Measurements from ENCODE around the gene EIF4E3.

Gene EIF4E3

DNA sequence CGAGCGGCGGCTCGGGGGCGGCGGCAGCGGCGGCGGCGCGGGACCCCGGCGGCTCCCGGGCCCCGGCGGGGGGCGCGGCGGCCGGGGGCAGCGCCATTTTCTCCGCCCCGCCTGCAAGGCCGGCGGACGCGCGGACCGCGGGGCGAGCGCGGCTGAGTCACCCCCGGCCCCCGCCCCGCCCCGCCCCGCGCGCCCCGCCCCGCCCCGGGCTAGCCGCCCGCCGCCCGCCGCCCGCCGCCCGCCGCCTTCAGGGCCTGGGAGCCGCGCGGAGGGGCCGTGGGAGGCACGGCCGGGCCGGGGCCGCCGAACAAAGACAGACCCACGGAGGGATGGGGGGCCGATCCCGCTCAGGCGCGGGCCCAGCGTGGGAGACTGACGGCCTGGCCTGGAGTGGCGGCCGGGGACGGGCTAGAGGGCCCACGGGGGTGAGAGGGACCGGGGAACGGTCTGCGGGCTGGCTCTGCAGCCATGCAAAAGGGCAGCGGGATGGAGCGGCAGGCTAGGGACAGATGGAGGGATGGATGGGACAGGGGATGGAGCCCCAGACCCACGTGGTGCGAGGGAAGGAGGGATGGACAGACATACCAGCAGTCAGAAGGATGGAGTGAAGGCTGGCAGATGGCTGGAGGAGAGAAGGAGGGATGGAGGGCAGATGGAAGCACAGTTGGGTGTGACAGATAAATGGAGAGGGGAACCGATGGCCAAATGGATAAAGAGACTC, at the start of gene EIF4E3:
Gene EIF4E3 (minus strand): TSS at position 132 of the 721 bp plus-strand sequence. CDS start 35 bp downstream, at position 97.
- no peak for DNase-seq (ENCODE audit: low read depth in 2 of 2)

- DNase-seq (ENCODE audit: low read depth in 2 of 2): no peak
Measured at GRCh38 chr3:71771884-71772283, 46.7 kb upstream of the EIF4E3 start.

DNA sequence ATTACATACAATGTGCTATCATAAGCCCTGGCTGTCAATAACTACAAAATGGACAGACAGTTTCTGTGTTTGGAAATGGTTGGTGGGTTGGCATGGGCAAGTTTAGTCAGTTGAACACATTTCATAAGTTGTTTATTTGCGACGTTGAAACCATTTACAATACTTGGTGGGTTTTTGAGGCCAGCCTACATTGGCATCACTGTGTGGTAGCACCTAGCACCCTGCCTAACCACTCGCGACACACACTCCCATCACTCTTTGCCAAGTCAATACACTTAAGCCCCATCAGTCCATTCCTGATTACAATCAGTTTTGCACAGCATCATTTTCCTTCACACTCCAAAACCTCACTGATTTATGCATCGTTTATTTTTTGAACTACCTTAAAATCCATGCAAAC, 45.9 kb upstream of the EIF4E3 start:
- DNase-seq (ENCODE audit: low read depth in 2 of 2): no peak

- DNase-seq (ENCODE audit: low read depth in 2 of 2): no peak
Measured at GRCh38 chr3:71763426-71763825, 38.2 kb upstream of the EIF4E3 start.

DNA sequence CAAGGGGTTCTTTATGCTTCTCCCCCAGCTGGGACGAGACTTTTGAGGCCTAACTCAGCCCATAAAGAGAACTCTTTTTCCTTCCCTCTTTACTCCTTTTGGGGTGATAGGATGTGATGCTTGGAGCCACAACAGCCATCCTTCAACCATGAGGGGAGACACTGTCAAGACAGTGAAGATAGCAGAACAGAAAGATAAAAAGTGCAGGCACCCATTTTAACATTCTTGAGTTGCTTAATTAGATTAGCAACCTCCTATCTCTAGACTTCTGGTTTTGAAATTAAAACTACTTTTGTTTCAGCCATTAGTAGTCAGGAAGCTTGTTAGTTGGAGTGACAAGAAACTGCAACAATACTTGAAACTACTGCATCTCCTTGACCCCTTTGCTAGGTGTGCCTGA, 34.9 kb upstream of the EIF4E3 start:
- no peak for DNase-seq (ENCODE audit: low read depth in 2 of 2)

DNA sequence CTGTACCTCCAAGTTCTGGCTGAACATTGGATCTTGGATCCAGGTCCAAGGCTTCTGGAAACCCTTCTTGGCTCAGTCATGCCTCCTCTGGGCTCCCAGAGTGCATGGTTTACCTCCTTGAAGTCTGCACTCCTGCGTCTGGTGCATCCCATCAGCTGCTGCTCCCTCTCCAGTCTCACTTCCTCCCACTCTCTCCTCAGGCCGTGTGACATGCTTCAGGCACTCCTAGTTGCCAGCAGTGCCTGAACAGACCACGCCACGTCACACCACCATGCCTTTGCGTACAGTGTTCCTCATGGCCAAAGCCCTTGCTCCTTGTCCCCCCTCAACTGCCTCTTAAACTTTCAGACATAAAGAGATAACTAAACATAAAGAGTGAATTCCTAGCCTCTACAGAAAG, 34.2 kb upstream of the EIF4E3 start:
- DNase-seq (ENCODE audit: low read depth in 2 of 2): no peak

DNA sequence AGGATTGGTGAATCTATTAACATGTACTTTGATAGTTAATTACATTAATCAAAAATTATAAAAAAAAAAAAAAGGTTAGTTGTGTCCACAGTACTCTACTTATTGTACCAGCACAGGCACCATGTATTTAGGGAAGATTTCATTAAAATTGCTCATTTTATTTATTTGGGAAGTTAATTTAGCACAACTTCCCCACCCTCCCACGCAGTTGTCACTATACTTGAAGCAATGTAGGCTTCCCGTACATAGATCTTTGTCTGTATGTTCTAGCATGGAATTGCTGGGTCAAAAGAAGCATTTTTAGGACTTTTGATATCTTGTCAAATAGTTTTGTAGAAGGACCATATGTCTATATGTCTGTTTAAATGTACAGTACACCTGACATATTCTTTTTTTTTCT, 32.9 kb upstream of the EIF4E3 start:
- no peak for DNase-seq (ENCODE audit: low read depth in 2 of 2)

DNA sequence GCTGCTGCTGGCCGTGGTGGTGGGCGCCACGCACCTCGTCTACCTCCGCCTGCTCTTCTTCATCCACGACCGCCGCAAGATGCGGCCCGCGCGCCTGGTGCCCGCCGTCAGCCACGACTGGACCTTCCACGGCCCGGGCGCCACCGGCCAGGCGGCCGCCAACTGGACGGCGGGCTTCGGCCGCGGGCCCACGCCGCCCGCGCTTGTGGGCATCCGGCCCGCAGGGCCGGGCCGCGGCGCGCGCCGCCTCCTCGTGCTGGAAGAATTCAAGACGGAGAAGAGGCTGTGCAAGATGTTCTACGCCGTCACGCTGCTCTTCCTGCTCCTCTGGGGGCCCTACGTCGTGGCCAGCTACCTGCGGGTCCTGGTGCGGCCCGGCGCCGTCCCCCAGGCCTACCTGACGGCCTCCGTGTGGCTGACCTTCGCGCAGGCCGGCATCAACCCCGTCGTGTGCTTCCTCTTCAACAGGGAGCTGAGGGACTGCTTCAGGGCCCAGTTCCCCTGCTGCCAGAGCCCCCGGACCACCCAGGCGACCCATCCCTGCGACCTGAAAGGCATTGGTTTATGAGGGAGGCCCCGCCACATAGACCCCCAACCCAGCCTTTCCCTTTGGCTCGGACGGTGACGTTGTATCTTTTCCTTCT, 29.5 kb upstream of the EIF4E3 start:
- DNase-seq (ENCODE audit: low read depth in 2 of 2): no peak

DNA sequence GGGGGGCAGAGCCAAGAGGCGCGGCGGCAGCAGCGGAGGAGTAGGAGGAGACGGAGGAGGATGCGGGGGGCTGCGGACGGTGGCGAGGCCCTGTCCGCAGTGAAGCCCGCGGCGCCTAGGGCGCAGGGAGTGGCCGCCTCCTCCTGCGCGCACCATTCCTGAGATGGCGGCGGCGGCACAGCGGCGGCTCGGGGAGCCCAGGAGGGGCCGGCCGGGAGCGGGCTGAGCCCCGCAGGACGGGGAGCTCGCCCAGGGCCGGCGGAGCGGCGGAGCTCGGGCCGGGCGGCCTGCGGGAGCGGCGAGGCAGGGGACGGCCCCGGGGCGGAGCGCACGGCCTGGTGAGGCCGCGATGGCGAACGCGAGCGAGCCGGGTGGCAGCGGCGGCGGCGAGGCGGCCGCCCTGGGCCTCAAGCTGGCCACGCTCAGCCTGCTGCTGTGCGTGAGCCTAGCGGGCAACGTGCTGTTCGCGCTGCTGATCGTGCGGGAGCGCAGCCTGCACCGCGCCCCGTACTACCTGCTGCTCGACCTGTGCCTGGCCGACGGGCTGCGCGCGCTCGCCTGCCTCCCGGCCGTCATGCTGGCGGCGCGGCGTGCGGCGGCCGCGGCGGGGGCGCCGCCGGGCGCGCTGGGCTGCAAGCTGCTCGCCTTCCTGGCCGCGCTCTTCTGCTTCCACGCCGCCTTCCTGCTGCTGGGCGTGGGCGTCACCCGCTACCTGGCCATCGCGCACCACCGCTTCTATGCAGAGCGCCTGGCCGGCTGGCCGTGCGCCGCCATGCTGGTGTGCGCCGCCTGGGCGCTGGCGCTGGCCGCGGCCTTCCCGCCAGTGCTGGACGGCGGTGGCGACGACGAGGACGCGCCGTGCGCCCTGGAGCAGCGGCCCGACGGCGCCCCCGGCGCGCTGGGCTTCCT, 28.8 kb upstream of the EIF4E3 start, which contains the start of gene GPR27:
Gene GPR27 (plus strand): TSS at position 155 of the 909 bp plus-strand sequence. CDS start 195 bp downstream, at position 350.
- no peak for DNase-seq (ENCODE audit: low read depth in 2 of 2)

GRCh38 chr3:71752831-71753700, 27.9 kb upstream of the EIF4E3 start:
- DNase-seq (ENCODE audit: low read depth in 2 of 2): no peak

- DNase-seq (ENCODE audit: low read depth in 2 of 2): no peak
Measured at GRCh38 chr3:71751602-71752001, 26.4 kb upstream of the EIF4E3 start.

DNA sequence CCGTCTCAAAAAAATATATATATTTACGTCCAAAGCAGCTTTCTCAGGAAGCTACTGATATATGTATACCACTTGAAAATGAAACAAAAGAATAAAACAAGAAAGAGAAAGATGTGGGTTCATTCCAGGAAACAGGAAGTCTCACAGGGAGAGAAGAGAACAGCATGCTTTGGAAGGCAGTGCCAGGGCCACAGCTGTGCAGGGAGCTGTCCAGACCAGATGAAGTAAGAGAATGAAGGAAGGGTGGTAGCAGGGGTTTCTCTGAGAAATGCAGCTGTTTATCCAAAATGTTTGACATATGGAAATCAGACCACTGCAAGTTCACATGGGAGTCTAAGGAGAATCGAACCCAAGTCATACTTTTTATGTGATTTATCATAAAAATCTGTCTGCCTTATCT, 19.5 kb upstream of the EIF4E3 start:
- no peak for DNase-seq (ENCODE audit: low read depth in 2 of 2)

GRCh38 chr3:71742621-71743020, 17.4 kb upstream of the EIF4E3 start:
- DNase-seq (ENCODE audit: low read depth in 2 of 2): no peak

- DNase-seq (ENCODE audit: low read depth in 2 of 2): no peak
Measured at GRCh38 chr3:71734881-71735280, 9.7 kb upstream of the EIF4E3 start.

- DNase-seq (ENCODE audit: low read depth in 2 of 2): no peak
Measured at GRCh38 chr3:71733319-71733718, 8.1 kb upstream of the EIF4E3 start.

DNA sequence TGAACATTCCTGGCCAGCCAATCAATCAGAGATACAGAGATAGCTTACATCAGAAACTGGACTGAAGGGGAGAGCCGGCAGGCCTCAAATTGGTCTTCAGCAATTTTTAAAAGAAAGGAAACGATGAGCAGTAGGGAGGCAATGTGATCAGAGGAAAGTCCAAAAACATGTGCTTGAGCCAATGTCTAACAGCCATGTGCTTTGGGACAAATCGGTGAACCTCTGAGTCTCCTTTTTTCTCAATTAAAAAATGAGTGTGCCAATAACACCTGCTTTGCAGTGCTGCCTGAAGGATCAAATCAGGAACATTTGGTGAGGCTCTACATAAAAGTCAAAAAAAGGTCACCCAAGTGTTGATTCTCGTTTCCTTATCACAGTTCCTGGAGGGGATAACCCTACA, 7.4 kb upstream of the EIF4E3 start:
- no peak for DNase-seq (ENCODE audit: low read depth in 2 of 2)

DNA sequence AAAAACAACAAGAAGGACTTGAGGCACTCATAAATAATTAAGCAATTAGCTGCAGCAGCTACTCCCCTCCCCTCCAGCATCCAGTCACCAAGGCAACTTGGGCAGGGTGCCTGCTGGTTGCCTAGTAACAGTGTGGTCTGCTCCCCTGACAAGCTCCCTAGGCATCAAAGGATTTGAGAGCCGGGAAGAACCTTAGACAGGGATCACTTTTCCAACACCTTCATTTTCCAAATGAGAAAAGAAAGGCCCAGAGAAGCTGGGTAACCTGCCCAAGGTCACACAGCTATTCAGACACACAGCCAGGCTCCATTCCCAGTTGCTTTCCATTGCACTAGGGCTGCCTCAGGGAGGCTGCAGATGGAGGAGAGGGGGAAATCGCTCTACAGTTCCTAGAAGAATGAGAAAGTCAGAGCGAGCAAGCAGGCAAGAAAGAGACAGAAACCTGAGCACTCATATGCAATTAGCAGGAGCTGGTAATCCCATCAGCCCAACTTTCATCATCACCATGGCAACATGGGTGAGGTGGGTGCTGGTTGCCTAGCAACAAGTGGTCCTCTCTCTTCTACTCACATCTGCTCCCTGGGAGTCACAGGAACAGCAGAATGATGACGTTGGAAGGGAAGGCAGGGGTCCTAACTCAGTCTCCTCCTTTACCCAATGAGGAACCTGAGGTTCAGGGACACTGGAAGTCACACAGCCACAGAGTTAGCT, 3.6 kb upstream of the EIF4E3 start:
- no peak for DNase-seq (ENCODE audit: low read depth in 2 of 2)

GRCh38 chr3:71726146-71726545, 944 bp upstream of the EIF4E3 start:
- DNase-seq (ENCODE audit: low read depth in 2 of 2): no peak

- no peak for DNase-seq (ENCODE audit: low read depth in 2 of 2)
Measured at GRCh38 chr3:71724584-71725270, 475 bp downstream of the EIF4E3 start.

DNA sequence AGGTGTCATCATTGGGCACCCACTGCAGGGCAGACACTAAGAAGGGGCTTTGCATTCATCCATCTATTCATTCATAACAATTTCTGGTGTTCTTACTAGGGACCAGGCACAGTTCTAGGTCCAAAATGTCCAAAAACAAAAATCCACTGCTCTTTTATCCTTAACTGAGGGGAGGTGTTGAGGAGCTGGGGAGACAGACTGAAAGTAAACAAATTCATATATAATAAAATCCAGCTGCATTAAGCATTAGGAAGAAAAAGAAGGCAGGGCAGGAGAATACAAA, 1.1 kb downstream of the EIF4E3 start:
- DNase-seq (ENCODE audit: low read depth in 2 of 2): no peak

Data from stimulated activated CD8-positive, alpha-beta memory T cell treated with anti-CD3 and anti-CD28 coated beads, Interleukin-2, amount 100 ng/mL, for 1 hour (primary cell).